NCI-H2196 treated with DMSO at 0.1 percent for 48 hours (cell line): ENCODE measurements around the gene DCC.

Experiments used
- DNase-seq: peaks from one replicate; lab custom pipeline; 2025; ENCODE audit not compliant: unreplicated experiment; lab: John Stamatoyannopoulos, UW

DCC gene

DNA sequence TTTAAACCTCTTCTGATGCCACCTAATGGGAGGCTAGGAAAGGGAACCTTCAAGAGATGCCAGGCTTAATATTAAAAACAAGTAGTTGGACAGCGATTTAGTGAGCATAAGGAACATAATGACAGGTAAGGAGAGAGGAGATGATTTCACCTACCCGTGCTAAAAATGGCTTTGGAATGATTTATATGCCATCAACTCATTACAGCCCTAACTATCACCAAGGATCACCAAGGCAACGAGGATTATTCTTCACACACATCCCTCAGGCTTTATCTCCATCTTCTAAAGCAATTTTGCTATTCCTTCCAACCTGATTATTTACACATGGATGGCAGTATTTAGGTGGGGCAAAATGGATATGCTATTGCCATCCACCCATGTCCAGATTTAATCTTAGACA, 237.8 kb downstream of the DCC start:
- no peak for DNase-seq

DNA sequence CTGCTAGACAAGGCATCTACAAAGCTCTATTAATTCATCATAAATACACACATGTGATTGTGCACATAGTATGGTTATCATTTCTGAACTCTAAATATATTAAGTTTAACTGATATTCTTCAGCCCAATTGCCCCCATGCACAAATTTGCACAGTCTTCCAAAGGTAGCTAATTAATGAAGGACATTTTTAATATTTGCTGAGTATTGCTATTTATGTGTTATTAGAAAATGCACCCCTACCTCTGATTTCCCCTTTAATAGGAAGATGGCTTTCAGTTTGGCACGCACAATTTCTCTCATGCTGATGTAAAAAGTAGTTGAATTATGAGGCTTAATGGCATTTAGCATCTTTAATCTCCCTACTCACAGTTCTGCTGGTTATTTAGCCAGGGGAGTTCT, 242.1 kb downstream of the DCC start:
- no peak for DNase-seq

GRCh38 chr18:52582516-52582915, 242.5 kb downstream of the DCC start:
- DNase-seq: no peak

DNA sequence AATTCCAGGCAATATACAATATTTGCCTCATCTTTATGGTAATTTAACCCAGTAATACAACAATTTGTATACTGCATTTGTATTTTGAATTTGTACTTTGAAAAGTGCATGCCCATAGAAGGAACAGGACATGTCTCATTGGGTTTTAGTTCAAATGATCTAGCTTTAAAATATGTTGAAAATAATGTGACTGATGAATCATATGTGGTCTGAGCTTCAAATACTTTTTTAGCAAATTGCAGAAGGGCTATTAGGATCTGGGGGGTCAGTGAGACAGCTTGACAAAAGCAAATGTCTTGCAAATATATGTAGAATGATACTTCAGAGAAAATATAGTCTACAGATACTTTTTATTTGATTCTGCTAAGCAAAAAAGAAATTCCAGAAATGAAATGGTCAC, 248.9 kb downstream of the DCC start:
- DNase-seq: no peak

DNA sequence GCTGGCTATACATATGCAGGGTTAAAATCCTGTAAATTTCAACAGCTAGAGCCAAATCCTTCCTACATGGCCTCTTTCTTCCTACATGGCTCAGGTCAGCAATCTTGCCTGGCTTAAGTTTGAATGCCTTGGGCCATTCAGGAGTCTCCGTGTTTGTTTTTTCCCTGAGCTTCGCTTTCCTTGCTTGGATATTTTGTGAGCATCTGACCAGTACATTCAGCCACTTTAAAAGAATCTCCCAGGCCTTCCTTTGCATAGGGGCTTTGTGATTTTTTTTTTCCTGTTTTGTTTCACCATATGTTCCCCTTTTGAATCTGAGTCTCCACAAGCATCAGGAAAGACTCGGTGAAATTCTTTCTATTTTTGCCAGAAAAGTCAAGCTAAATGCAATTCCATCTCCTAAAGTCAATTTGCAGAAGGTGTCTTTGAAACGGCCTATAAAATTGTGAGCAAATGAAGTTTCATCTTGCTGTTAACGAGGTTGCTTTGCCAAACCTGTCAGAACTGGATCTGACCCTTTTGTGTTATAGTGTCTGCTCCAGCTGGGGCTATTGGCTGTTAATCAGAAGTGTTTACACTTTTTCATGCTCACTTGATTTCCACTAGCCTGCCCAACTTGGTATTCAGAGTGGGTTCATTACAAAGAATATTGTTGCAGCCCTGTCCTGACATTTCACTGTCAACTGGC, 256.9 kb downstream of the DCC start:
- DNase-seq: no peak

DNA sequence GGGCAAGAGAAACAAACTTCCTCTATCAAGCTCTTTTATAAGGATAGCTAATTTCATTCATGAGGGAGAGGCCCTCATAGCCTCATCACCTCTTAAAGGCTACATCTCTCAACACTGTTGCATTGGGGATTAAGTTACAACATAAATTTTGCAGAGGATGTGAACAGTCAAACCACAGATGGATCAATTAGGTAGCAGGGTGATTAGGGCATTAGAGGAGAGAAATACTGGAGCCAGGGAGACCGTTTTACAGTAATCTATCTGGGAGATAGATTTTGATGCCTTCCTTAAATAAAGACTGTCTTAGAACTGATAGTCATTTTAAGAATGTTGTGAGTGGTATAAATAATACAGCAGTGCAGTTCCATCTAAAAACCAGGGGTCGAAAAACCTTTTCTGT, 258.9 kb downstream of the DCC start:
- no peak for DNase-seq

- DNase-seq: no peak
These were observed 262.8 kb downstream of the DCC start for GRCh38 chr18:52602820-52603219.

GRCh38 chr18:52605345-52605744, 265.3 kb downstream of the DCC start:
- no peak for DNase-seq

DNA sequence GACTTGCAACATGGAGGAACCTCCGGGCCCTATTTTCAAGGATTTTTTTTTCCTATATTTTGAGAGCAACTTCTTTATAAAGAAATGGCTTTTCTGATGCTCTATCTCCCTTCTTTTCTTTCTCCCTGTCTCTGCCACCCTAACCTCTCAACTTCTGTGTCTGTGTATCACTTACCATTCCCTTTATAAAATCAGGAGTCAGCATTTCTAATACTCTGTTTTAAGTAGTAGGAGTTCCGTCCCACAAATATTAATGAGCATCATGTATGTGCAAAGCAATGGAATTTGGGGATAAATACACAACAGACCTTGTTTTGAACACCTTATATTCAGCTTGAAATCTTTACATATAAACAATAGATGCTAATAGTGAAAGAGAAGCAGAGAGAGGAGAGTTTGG, 268.0 kb downstream of the DCC start:
- DNase-seq: no peak

DNA sequence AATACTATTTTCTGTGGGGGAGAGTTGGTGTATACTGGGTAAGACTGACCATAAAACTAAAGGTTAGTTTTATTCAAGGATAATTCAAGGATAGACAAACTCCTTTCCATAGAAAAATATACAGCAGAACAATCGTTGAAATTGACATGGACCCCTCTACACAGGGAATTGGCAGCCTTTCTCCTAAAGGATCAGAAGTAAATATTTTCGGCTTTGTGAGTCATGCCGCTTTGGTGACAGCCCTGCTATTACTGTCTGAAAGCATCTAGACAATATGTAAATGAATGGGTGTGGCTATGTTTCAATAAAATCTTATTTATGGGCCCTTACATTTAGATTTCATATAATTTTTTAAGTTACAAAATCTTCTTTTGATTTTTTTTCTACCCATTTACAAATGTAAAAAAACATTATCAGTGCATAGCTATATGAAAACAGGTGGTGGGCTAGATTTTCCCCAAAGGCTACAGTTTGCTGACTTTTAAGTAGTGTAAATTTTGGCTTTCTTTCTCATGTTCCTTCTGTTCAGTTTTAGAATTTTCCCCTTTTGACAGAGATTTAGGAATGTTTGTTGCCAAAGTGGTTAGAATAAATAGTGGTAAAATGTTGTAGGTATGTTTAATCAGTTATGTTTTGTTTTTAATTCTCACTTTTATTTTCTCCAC, 270.6 kb downstream of the DCC start:
- DNase-seq: no peak

DNA sequence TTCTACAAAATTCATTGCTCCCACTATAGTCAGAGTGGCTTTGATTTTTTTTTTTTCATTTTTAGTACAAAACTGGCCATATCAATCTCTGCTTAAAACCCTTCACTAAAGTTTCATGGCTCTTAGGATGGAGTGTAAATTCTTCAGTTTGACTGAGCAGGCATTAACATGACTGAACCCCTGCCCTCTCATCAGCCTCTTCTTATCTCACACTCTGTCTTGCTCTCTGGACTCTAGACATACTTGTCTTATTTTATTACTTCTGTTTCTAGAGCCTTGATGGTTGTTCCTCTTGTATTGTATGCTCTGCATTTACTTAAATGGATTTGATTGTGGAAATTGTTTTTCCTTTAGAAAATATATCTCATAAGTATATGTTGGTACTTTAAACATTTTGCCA, 272.4 kb downstream of the DCC start:
- DNase-seq: no peak

DNA sequence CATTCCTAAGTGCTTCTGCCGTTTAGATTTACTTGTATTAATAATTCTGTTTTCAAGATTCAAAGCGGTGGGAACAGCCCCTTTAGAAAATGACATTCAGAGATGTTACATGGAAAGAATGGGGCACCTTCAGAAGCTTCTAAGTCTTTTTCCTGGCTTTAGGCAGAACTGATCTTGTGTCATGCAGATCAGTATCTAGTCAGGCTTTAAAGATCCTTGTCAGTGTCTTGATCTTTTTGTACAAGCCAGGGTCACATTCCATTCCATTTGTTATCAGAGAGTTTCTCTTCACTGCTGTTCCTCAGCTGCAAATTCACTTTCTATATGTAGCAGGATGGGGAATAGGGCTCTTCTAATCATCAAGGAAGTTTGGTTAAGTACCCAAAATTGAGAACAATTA, 275.3 kb downstream of the DCC start:
- no peak for DNase-seq

DNA sequence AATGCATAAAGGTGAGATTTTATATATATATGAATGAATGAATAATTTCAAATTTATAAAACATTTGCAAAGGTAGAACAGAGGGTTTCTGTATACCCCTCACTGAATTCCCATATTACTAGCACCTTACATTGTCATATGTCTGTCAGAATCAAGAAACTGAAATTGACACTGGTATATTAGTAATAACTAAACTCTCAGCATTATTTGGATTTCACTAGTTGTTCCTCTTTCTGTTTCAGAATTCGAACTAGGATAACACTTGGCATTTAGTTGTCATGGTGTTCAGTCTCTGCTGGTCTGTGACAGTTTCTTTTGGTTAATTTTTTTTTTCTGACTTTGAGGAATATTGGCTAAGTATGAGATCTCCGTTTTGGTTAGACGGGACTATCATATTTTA, 275.9 kb downstream of the DCC start:
- no peak for DNase-seq

DNA sequence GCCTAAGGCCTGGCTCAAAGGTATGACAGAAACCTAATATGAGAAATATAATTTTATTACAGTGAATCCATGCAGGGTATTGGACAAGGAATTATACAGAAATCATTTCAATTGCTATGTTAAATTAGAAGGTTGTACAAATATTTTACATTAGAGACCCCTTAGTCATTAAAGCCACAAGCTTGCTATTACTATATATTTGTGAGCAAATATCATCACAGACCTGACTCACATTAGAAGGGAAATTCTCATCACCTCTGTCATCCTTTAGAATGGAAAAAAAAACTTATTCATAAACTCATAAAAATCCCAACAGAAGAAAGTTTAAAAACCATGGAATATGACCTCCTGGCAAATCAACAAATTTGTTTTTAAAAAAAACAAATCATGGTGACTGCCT, 277.9 kb downstream of the DCC start:
- no peak for DNase-seq

- DNase-seq: no peak
These were observed 281.0 kb downstream of the DCC start for GRCh38 chr18:52620926-52621439.

- no peak for DNase-seq
These were observed 284.7 kb downstream of the DCC start for GRCh38 chr18:52624702-52625101.

DNA sequence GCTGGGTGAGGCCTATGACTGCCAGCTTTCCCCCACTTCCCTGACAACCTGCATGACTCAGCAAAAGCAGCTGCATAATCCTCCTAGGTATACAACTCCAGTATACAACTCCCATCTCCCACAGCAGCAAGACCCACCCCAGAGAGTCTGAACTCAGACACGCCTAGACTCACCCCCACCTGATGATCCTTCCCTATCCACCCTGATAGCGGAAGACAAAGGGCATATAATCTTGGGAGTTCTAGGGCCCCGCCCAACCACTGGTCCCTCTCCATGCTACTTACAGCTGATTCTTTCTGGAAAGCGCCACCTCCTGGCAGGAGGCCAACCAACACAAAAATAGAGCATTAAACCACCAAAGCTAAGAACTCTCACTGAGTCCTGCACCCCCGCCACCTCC, 296.5 kb downstream of the DCC start:
- no peak for DNase-seq

DNA sequence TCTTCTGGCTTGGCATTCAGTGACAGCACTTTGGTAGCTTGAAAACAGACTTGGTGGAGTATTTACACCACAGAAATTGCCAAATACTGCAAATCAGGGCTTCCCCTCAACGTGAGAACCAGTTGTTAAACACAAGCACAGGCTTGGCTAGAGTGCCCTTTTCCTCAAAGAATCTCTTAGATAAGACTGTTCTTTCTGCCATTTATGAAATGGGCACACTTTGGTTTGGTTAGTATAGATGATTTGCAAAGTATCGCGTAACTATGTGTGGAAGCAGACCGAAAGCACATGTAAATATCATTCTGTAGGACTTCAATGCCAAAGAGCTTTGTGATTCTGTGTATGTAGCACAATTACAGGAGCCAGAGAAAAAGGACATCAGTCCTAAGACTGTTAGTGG, 308.2 kb downstream of the DCC start:
- DNase-seq: no peak

GRCh38 chr18:52652391-52652790, 312.4 kb downstream of the DCC start:
- no peak for DNase-seq

GRCh38 chr18:52657043-52657805, 317.2 kb downstream of the DCC start:
- no peak for DNase-seq

DNA sequence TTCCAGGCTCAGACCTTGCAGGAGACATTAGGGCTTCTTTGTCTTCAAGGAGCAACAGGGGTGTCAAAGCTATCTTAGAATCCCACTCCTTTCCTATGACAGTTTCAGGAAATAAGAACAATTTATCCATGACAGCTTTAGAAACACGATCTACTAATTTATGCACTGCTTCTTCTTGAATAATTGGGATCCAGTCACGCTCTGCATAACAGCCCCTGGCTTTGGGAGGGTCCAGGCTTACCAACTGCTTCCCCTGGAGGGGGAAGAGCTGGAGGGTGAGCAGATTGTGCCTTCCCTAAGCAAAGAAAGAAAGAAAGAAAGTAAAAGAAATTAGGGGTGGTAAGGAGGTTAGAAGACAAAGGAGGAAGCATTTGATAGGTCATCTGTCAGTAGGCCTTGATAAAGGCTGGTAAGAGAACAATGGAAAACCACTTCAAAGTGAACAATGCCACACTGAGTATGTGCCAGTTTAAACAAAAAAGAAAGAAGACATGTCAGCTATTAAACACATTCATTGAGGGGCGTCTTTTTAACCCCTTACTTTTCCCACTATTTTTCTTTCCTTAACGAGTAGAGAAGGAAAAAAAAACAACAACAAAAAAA, 327.6 kb downstream of the DCC start:
- DNase-seq: no peak

- DNase-seq: no peak
These were observed 330.9 kb downstream of the DCC start for GRCh38 chr18:52670896-52671295.
